HG03045 (cell line): ENCODE results near the gene TMEM40.
"Not testable (repeated sequence)": the region's sequence is repeated elsewhere in the genome, so short reads cannot be mapped to it uniquely, and the experiment has no call there.

Experiments
- ATAC-seq: cut with Tn5 transposase; IDR thresholded peaks from one replicate; pipeline ENCODE4 v1.9.1; 2021; ENCODE audit warnings: mild to moderate bottlenecking, moderate library complexity; ENCODE audit not compliant: unreplicated experiment

TMEM40 gene

GRCh38 chr3:12777171-12777570 lies 18.1 kb upstream of the TMEM40 start:
- no peak for ATAC-seq

- not testable (repeated sequence) for ATAC-seq
These were observed 16.9 kb upstream of the TMEM40 start for GRCh38 chr3:12775970-12776369.

- no peak for ATAC-seq
These were observed 16.2 kb upstream of the TMEM40 start for GRCh38 chr3:12775226-12775625.

DNA sequence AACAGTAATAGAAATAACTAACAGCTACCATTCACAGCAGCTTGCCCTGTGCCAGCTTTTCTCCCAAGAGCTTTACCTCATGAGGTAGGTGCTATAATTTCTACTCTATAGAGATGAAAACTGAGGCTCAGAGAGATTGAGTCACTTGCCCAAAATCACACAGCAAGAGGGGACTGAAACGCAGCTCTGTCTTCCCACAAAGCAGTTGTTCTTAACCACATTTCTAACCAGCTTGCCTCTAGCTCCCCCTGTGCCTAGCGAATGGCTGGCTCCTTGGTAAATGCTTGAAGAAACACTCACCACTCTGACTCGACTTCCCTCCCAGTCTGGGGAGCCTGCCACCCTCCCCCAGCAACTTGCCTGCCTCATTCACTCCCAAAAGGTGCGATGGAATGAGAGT lies 15.6 kb upstream of the TMEM40 start:
- ATAC-seq = no peak

GRCh38 chr3:12773710-12774086 lies 14.6 kb upstream of the TMEM40 start:
- no peak for ATAC-seq

GRCh38 chr3:12773030-12773709 lies 14.1 kb upstream of the TMEM40 start:
- no peak for ATAC-seq

- no peak for ATAC-seq
These were observed 13.4 kb upstream of the TMEM40 start for GRCh38 chr3:12772462-12772861.

- no peak for ATAC-seq
These were observed 12.2 kb upstream of the TMEM40 start for GRCh38 chr3:12771236-12771635.

GRCh38 chr3:12769761-12770160 lies 10.7 kb upstream of the TMEM40 start:
- ATAC-seq = no peak

DNA sequence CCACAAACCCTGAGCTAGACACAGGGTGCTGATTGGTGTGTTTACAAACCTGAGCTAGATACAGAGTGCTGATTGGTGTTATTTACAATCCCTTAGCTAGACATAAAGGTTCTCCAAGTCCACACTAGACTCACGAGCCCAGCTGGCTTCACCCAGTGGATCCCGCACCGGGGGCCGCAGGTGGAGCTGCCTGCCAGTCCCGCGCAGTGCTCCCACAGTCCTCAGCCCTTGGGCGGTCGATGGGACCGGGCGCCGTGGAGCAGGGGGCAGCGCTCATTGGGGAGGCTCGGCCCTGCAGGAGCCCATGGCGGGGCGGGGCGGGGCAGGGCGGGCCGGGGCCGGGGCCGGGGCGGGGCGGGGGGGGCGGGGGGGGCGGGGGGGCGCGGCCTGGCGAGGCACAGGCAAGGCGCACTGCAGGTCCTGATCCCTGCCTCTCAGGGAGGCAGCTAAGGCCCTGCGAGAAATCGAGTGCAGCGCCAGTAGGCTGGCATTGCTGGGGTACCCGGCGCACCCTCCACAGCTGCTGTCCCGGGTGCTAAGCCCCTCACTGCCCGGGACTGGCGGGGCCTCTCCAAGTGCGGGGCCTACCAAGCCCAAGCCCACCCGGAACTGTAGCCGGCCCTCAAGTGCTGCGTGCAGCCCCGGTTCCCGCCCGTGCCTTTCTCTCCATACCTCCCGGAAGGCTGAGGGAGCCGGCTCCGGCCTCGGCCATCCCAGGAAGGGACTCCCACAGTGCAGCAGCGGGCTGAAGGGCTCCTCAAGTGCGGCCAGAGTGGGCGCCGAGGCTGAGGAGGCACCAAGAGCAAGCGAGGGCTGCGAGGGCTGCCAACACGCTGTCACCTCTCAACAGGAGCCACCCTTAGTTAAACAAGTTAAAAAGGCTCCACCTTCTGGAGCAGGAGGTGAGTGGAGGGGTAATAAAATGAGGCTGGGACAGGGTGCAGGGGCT lies 9.8 kb upstream of the TMEM40 start:
- no peak for ATAC-seq

- no peak for ATAC-seq
These were observed 7.5 kb upstream of the TMEM40 start for GRCh38 chr3:12766541-12766940.

GRCh38 chr3:12764171-12764776 lies 5.2 kb upstream of the TMEM40 start:
- ATAC-seq = no peak

DNA sequence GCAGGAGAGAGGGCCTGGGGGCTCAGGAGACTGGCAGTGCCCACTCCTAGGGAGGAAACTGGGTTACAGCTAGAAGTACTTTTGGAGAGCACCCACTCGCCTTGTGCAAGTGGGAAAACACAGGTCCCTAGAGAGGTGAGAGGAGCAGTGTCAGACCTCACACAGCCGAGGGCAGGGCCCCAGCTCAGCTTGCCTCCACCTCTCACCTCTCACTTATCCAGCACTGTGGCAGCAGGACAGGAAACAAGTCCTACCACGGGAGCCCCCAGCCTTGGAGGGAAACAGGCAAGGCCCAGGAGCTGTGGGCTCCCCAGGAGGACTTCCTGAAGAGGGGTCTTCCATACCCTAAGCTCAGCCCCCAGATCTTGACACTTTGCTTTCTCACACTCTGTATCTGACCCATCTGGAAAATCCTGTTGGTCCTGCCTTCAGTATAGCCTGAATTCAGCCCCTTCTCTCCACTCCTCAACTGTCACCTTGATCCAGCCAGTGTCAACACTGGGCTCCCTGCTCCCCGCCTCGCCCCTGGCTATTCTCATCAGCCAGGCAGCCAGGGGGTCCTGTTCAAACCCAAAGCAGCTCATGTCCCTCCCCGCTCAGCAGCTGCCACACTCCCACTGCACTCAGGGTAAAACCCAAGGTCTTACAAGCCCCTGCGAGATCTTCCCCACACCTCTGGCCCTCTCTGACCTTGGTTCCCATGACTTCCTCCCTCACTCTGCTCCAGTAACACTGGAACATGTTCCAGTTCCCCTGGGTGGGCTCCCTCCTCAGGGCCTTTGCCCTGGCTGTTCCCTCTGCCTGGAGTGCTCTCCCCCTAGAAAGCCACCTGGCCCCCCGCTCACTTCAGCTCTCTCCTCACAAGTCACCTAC lies 870 bp upstream of the TMEM40 start:
- ATAC-seq = no peak

DNA sequence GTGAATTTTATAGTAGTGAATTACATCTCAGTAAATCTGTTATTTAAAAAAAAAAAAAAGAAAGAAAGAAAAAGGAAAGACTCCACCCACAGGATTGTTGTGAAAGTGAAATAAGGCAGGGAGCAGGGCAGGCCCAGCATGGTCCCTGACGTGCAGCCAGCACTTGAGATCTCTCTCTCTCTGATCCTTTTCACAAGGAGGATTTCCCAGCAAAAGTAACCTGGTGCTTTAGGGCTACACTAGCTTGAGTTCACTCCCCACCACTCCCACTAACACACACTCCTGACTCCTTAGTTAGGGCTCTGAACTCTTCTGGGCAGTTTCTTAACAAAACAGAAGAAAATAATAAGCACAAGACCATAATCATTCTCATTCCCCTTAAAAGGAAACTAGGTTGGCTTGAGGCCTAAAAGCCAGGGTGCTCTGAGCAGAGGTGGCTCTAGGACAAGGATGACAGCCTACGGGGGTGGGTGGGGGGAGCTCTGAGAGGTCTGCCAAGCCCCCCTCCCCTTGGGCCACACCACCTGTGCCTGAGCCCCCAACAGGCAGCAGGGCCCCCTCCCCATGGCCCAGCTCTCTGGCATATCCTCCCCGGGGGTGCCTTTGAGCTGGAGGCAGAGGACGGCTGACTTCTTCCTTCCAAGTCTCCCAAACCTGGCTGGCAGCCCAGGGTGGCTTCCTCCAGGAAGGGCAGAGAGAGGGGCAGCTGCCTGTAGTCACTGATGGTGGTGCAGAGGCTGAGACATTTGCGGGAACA lies 856 bp downstream of the TMEM40 start:
- ATAC-seq = no peak

- no peak for ATAC-seq
These were observed 2.4 kb downstream of the TMEM40 start for GRCh38 chr3:12756635-12757034.

DNA sequence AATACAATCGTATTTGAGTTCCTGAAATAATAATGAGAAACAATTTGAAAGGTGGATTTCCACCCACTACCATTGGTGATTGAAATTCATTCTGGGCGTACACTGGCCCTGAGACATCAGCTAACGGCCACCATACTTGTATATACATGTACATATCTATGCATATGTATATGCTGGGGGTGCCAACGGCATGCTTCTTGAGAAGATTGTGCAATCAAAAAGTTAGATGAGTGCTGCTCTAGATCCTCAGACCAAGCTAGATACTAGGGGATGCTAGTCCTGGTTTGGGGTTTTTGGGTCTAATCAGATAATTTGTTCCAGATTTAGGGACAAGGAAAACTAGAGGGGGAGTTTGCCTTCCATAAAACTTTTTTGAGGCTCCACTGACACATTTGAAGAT lies 2.9 kb downstream of the TMEM40 start:
- no peak for ATAC-seq

DNA sequence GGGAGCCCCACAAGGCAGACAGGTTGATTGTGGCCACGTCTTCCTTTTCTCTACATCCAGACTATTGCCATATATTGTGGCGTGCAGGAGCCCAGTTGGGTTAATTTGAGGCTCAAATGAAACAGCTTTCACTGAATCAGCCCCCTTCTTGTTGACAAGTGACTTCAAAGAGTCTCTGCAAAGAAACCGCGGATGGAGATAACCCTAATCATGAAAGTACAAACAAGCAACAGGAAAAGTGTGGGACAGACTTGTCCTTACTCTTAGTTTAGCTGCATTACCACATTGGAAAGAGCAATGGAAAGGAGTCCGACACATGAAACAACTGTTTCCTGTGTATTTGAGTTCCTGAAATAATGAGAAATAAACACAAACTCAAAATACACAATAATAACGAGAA lies 3.3 kb downstream of the TMEM40 start:
- ATAC-seq = no peak

DNA sequence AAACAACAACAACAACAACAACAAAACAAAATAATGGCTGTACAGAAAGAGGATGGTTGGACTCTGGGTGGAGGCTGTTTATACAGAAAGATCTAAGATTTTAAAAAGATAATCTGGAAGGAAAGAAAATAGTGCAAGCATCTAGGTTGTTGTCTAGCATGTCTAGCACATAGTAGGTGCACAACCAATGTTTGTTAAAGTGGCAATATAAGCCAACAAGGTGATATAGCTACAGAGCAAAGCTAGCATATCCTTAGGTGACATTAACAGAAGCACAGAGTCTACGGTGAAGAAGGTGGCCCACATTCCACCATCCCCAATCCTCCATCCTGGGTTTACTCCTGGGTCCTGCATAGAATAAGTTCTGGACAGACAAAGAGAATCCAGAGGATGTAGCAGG lies 4.7 kb downstream of the TMEM40 start:
- no peak for ATAC-seq

DNA sequence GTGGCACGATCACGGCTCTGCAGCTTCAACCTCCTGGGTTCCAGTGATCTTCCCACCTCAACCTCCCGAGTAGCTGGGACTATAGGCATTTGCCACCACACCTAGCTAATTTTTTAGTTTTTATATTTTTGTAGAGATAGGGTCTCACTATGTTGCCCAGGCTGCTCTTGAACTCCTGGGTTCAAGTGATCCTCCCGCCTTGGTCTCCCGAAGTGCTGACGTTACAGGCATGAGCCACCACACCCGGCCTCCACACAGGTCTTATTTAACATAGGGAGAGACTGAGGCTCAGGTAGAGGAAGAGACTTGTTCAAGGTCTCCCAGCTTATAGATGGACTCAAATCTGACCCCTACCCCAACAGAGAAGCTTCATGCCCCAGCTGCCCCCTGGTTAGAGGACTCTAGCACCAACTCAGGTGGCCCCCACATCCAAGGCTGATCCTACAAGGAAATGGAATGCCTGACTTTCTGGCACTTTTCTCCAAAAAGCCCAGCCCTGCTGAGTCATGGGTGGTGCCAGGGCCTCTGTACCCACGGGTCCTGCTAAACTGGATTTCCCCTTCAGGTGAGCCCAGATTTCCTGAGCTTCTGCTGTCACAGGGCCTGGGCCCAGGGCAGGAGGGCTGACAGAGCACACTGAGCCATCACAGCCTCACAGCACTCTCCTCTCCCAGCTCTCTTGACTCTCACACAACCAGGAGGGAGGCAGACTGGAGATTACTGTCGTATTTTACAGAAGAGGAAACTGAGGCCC lies 5.6 kb downstream of the TMEM40 start:
- ATAC-seq = no peak
